ENCODE measurements around the gene CYP2C19.
"Not testable (repeated sequence)": the region's sequence is repeated elsewhere in the genome, so short reads cannot be mapped to it uniquely, and the experiment has no call there.

The CYP2C19 gene

GRCh38 chr10:94760586-94761178 lies 1.8 kb upstream of the CYP2C19 start:
- H2AFZ ChIP-seq (ENCODE audit: low read depth, low read length), result no peak overlapping the region
- H3K9ac ChIP-seq (ENCODE audit: low read depth, low read length), result no peak overlapping the region
- H3K27ac ChIP-seq (ENCODE audit: low read length), result no peak overlapping the region
- no peak overlapping the region for H3K4me2 ChIP-seq (ENCODE audit: insufficient read depth, low read length)
- no peaks in the 10 kb centered on the region for H3K9me3 ChIP-seq (ENCODE audit: insufficient read depth, low read length, severe bottlenecking)
- no peaks in the 10 kb centered on the region for H4K20me1 ChIP-seq (ENCODE audit: insufficient read depth, low read length)
- no peak overlapping the region for H3K4me3 ChIP-seq (ENCODE audit: low read depth in 1 of 2, low read length in 2 of 2)
- H3K4me1 ChIP-seq (ENCODE audit: insufficient read depth, low read length), result no peaks in the 10 kb centered on the region
- no peak for ATAC-seq (ENCODE audit: insufficient read depth, low read depth)
- H3K79me2 ChIP-seq (ENCODE audit: insufficient read depth, low read length), result no peaks in the 10 kb centered on the region
- H3K27me3 ChIP-seq (ENCODE audit: insufficient read depth, low read length, poor library complexity), result no peaks in the 10 kb centered on the region
- H3K36me3 ChIP-seq (ENCODE audit: insufficient read depth, low read length), result no peaks in the 10 kb centered on the region
- TF ChIP-seq, protein P1, sequence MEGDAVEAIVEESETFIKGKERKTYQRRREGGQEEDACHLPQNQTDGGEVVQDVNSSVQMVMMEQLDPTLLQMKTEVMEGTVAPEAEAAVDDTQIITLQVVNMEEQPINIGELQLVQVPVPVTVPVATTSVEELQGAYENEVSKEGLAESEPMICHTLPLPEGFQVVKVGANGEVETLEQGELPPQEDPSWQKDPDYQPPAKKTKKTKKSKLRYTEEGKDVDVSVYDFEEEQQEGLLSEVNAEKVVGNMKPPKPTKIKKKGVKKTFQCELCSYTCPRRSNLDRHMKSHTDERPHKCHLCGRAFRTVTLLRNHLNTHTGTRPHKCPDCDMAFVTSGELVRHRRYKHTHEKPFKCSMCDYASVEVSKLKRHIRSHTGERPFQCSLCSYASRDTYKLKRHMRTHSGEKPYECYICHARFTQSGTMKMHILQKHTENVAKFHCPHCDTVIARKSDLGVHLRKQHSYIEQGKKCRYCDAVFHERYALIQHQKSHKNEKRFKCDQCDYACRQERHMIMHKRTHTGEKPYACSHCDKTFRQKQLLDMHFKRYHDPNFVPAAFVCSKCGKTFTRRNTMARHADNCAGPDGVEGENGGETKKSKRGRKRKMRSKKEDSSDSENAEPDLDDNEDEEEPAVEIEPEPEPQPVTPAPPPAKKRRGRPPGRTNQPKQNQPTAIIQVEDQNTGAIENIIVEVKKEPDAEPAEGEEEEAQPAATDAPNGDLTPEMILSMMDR (IDR thresholded peaks at IDR 0.05; ENCODE audit: borderline replicate concordance, extremely low read depth, low read length, poor library complexity, severe bottlenecking), result no peak
- TF ChIP-seq EZH2 (IDR thresholded peaks at IDR 0.05; ENCODE audit: borderline replicate concordance, low read depth, low read length, severe bottlenecking), result no peak
- DNase-seq, result no peak

DNA sequence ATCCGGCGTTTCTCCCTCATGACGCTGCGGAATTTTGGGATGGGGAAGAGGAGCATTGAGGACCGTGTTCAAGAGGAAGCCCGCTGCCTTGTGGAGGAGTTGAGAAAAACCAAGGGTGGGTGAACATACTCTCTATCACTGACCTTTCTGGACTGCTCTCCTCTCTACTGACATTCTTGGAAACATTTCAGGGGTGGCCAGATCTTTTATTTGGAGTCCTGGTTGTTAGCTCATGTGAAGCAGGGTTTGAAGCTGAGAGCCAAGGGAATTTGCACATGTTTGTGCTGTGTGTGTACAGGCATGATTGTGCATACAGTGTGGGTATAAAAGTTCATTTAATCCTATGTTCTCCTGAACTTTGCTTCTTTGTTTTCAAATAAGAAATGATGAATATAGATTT lies 12.9 kb downstream of the CYP2C19 start:
- H4K20me1 ChIP-seq (ENCODE audit: insufficient read depth, low read length); H3K36me3 ChIP-seq (ENCODE audit: insufficient read depth, low read length); H3K27me3 ChIP-seq (ENCODE audit: insufficient read depth, low read length, poor library complexity); DNase-seq; H3K4me3 ChIP-seq (ENCODE audit: low read depth in 1 of 2, low read length in 2 of 2); ATAC-seq (ENCODE audit: insufficient read depth, low read depth); H3K4me1 ChIP-seq (ENCODE audit: insufficient read depth, low read length); H3K9me3 ChIP-seq (ENCODE audit: insufficient read depth, low read length, severe bottlenecking); H2AFZ ChIP-seq (ENCODE audit: low read depth, low read length); H3K4me2 ChIP-seq (ENCODE audit: insufficient read depth, low read length); H3K79me2 ChIP-seq (ENCODE audit: insufficient read depth, low read length); H3K27ac ChIP-seq (ENCODE audit: low read length); H3K9ac ChIP-seq (ENCODE audit: low read depth, low read length): not testable (repeated sequence)

DNA sequence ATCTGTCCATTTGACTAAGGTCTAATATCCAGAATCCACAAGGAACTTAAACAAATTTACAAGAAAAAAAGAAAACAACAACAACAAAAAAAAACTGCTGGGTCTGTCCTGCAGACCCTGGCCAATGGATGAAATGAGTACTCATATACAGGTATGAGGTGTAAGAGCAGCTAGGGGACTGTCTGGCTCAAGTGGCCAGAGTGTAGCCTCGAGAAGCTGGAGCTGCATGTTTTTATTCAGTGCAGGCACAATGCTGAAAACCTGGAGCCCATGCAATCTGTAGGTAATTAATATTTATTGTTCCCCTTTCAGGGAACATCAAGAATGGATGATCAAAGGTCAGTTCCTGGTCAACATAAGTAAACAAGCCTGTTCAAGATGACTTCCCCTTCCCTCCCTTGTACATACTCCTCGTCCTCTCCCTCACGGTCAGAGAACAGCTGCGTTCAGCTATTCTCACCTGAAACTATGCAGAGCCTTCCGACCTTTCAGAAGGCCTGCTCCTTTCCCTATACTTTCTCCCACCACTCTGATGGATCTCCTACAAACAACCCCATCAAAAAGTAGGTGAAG lies 15.5 kb downstream of the CYP2C19 start:
- Histone ChIP-seq H3K36me3 (ENCODE audit: insufficient read depth, low read length) (no peaks in the 10 kb centered on the region), H3K27ac (ENCODE audit: low read length) (no peak overlapping the region), H3K4me3 (ENCODE audit: low read depth in 1 of 2, low read length in 2 of 2) (no peak overlapping the region), H3K9me3 (ENCODE audit: insufficient read depth, low read length, severe bottlenecking) (no peaks in the 10 kb centered on the region), H3K4me2 (ENCODE audit: insufficient read depth, low read length) (no peak overlapping the region), H3K9ac (ENCODE audit: low read depth, low read length) (no peak overlapping the region), H3K4me1 (ENCODE audit: insufficient read depth, low read length) (no peaks in the 10 kb centered on the region), H2AFZ (ENCODE audit: low read depth, low read length) (no peak overlapping the region), H3K27me3 (ENCODE audit: insufficient read depth, low read length, poor library complexity) (no peaks in the 10 kb centered on the region), H4K20me1 (ENCODE audit: insufficient read depth, low read length) (no peaks in the 10 kb centered on the region), H3K79me2 (ENCODE audit: insufficient read depth, low read length) (no peaks in the 10 kb centered on the region)
- no peak for TF ChIP-seq EZH2 (IDR thresholded peaks at IDR 0.05; ENCODE audit: borderline replicate concordance, low read depth, low read length, severe bottlenecking)
- TF ChIP-seq, protein P1 (IDR thresholded peaks at IDR 0.05; ENCODE audit: borderline replicate concordance, extremely low read depth, low read length, poor library complexity, severe bottlenecking), result no peak
- DNase-seq (no peak), ATAC-seq (ENCODE audit: insufficient read depth, low read depth) (no peak)

DNA sequence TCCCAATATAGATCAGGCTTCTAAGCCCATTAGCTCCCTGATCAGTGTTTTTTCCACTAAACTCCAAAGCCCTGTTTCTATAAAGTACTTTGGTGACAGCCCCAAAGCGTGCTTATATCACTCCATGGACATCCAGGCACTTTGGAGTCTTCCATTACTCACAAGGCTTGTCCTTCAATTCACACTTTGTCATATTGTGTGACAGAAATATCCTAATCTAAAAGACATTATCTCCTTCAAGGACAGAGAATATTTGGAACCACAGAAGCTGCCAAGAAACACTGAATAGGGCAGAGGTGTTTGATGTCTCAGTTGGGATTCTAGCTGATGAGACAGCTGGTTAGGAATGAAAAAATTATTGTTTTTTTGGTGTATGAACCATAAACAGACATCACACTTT lies 18.4 kb downstream of the CYP2C19 start:
- no peaks in the 10 kb centered on the region for H4K20me1 ChIP-seq (ENCODE audit: insufficient read depth, low read length)
- ATAC-seq (ENCODE audit: insufficient read depth, low read depth), result no peak
- H3K79me2 ChIP-seq (ENCODE audit: insufficient read depth, low read length), result no peaks in the 10 kb centered on the region

More for the DNA sequence above, 18.4 kb downstream of the CYP2C19 start:
- TF ChIP-seq EZH2 (IDR thresholded peaks at IDR 0.05; ENCODE audit: borderline replicate concordance, low read depth, low read length, severe bottlenecking), result no peak
- TF ChIP-seq, protein P1 (IDR thresholded peaks at IDR 0.05; ENCODE audit: borderline replicate concordance, extremely low read depth, low read length, poor library complexity, severe bottlenecking), result no peak
- Histone ChIP-seq H3K36me3 (ENCODE audit: insufficient read depth, low read length) (no peaks in the 10 kb centered on the region), H3K27ac (ENCODE audit: low read length) (no peak overlapping the region), H3K9ac (ENCODE audit: low read depth, low read length) (no peak overlapping the region), H3K27me3 (ENCODE audit: insufficient read depth, low read length, poor library complexity) (no peaks in the 10 kb centered on the region), H3K4me2 (ENCODE audit: insufficient read depth, low read length) (no peak overlapping the region), H3K4me1 (ENCODE audit: insufficient read depth, low read length) (no peaks in the 10 kb centered on the region), H3K9me3 (ENCODE audit: insufficient read depth, low read length, severe bottlenecking) (no peaks in the 10 kb centered on the region), H2AFZ (ENCODE audit: low read depth, low read length) (no peak overlapping the region), H3K4me3 (ENCODE audit: low read depth in 1 of 2, low read length in 2 of 2) (no peak overlapping the region)
- DNase-seq, result no peak

All from DND-41 (cell line).